KMS-11 (cell line): ENCODE data around the gene LTO1.

Experiments
- H2AFZ ChIP-seq: fragments of 200-600 bp; sonication (generic); 2 replicates; pipeline ENCODE4 v1.6.1; 2016; ENCODE audit warnings: antibody characterized with exemption, mixed run types, low read depth
- H3K27ac ChIP-seq: fragments of 200-600 bp; sonication (generic); 2 replicates; pipeline ENCODE4 v1.6.1; 2016; ENCODE audit warnings: mild to moderate bottlenecking, mixed run types
- H3K27me3 ChIP-seq: fragments of 200-600 bp; sonication (generic); 2 replicates; pipeline ENCODE4 v1.6.1; 2017; ENCODE audit warnings: mild to moderate bottlenecking, low read depth, mixed run types, moderate library complexity; ENCODE audit not compliant: insufficient read depth
- H3K36me3 ChIP-seq: fragments of 200-600 bp; sonication (generic); 2 replicates; pipeline ENCODE4 v1.6.1; 2017; ENCODE audit warnings: mild to moderate bottlenecking, mixed run types; ENCODE audit not compliant: insufficient read depth
- H3K4me1 ChIP-seq: fragments of 200-600 bp; sonication (generic); 2 replicates; pipeline ENCODE4 v1.6.1; 2016; ENCODE audit warnings: mild to moderate bottlenecking, low read depth, mixed run types; ENCODE audit not compliant: poor library complexity, severe bottlenecking
- H3K4me2 ChIP-seq: fragments of 200-600 bp; sonication (generic); 2 replicates; pipeline ENCODE4 v1.7.0; 2016; ENCODE audit warnings: mild to moderate bottlenecking, mixed run types
- H3K4me3 ChIP-seq: fragments of 200-600 bp; sonication (generic); IDR thresholded peaks from 2 replicates; pipeline ENCODE4 v1.6.1; 2017; ENCODE audit warnings: low read depth, low read length, mixed read lengths; ENCODE audit not compliant: insufficient read depth
- H3K79me2 ChIP-seq: fragments of 200-600 bp; sonication (generic); 2 replicates; pipeline ENCODE4 v1.6.1; 2016; ENCODE audit warnings: low read depth, mixed run types; ENCODE audit not compliant: insufficient read depth
- H3K9ac ChIP-seq: fragments of 200-600 bp; sonication (generic); 2 replicates; pipeline ENCODE4 v1.6.1; 2016; ENCODE audit warnings: mild to moderate bottlenecking, mixed run types
- H4K20me1 ChIP-seq: fragments of 200-600 bp; sonication (generic); 2 replicates; pipeline ENCODE4 v1.6.1; 2016; ENCODE audit warnings: mild to moderate bottlenecking, mixed run types; ENCODE audit not compliant: insufficient read depth
- CTCF ChIP-seq: fragments of 200-600 bp; sonication (generic); conservative IDR thresholded peaks from 2 replicates; pipeline ENCODE4 v1.6.1; 2017; ENCODE audit warnings: low read depth, mild to moderate bottlenecking, antibody characterized with exemption, low read length, moderate library complexity, mixed read lengths

LTO1 gene

GRCh38 chr11:69718147-69718546 lies 43.0 kb upstream of the LTO1 start:
- Histone ChIP-seq H3K79me2 (no peaks in the 10 kb centered on the region), H3K36me3 (no peaks in the 10 kb centered on the region), H3K4me1 (no peaks in the 10 kb centered on the region), H3K4me3 (no peak overlapping the region), H3K27me3 (peaks cover 36% of the 10 kb centered on the region; the same call in 1 of the 2 replicates), H3K27ac (no peak overlapping the region), H3K9ac (no peak overlapping the region), H4K20me1 (no peaks in the 10 kb centered on the region), H3K4me2 (no peak overlapping the region), H2AFZ (no peak overlapping the region)
- TF ChIP-seq CTCF, result no peak

- Histone ChIP-seq H3K4me1 (no peaks in the 10 kb centered on the region), H3K27me3 (peaks cover 30% of the 10 kb centered on the region; the same call in 1 of the 2 replicates), H3K4me3 (no peak overlapping the region), H2AFZ (no peak overlapping the region), H3K9ac (no peak overlapping the region), H3K79me2 (no peaks in the 10 kb centered on the region), H3K36me3 (no peaks in the 10 kb centered on the region), H4K20me1 (no peaks in the 10 kb centered on the region), H3K4me2 (no peak overlapping the region), H3K27ac (no peak overlapping the region)
- TF ChIP-seq CTCF, result no peak
These were observed 42.0 kb upstream of the LTO1 start for GRCh38 chr11:69716891-69717747.

- Histone ChIP-seq H3K4me2 (no peak overlapping the region), H3K27me3 (peaks cover 25% of the 10 kb centered on the region; the same call in 1 of the 2 replicates), H2AFZ (no peak overlapping the region), H3K27ac (no peak overlapping the region), H3K36me3 (no peaks in the 10 kb centered on the region), H3K4me1 (no peaks in the 10 kb centered on the region), H3K9ac (no peak overlapping the region), H3K79me2 (no peaks in the 10 kb centered on the region), H4K20me1 (no peaks in the 10 kb centered on the region), H3K4me3 (no peak overlapping the region)
- TF ChIP-seq CTCF, result no peak
These were observed 40.9 kb upstream of the LTO1 start for GRCh38 chr11:69716099-69716498.

- no peaks in the 10 kb centered on the region for H3K36me3 ChIP-seq
- H3K9ac ChIP-seq, result no peak overlapping the region
- H3K27ac ChIP-seq, result no peak overlapping the region
- no peaks in the 10 kb centered on the region for H4K20me1 ChIP-seq
- no peak overlapping the region for H3K4me2 ChIP-seq
- no peaks in the 10 kb centered on the region for H3K79me2 ChIP-seq
- no peak overlapping the region for H3K4me3 ChIP-seq
- H3K4me1 ChIP-seq, result no peaks in the 10 kb centered on the region
- H2AFZ ChIP-seq, result no peak overlapping the region
- H3K27me3 ChIP-seq, result peaks cover 19% of the 10 kb centered on the region; the same call in 1 of the 2 replicates
- no peak for TF ChIP-seq CTCF
These were observed 40.3 kb upstream of the LTO1 start for GRCh38 chr11:69715446-69715845.
